ENCODE measurements around the gene DMKN.
"Not testable (repeated sequence)": the region's sequence is repeated elsewhere in the genome, so short reads cannot be mapped to it uniquely, and the experiment has no call there.

The DMKN gene

GRCh38 chr19:35486268-35486708, 27.2 kb downstream of the DMKN start:
- peaks cover 5% of the 10 kb centered on the region for H3K27me3 ChIP-seq (ENCODE audit: control insufficient read depth, insufficient read depth, low read length)
- no peaks in the 10 kb centered on the region for H3K9me3 ChIP-seq (ENCODE audit: control insufficient read depth, low read depth, low read length)
- H3K9ac ChIP-seq (ENCODE audit: low read length): no peak overlapping the region
- no peak overlapping the region for H3K27ac ChIP-seq (ENCODE audit: low read length)
- no peaks in the 10 kb centered on the region for H3K36me3 ChIP-seq (ENCODE audit: control insufficient read depth, low read depth, low read length)
- no peaks in the 10 kb centered on the region for H3K4me1 ChIP-seq (ENCODE audit: control insufficient read depth, low read depth, low read length)
- H3K4me3 ChIP-seq (ENCODE audit: low read length): no peak overlapping the region

GRCh38 chr19:35484252-35485036, 29.0 kb downstream of the DMKN start:
- Histone ChIP-seq H3K4me1 (ENCODE audit: control insufficient read depth, low read depth, low read length) (no peaks in the 10 kb centered on the region), H3K36me3 (ENCODE audit: control insufficient read depth, low read depth, low read length) (no peaks in the 10 kb centered on the region), H3K9ac (ENCODE audit: low read length) (no peak overlapping the region), H3K9me3 (ENCODE audit: control insufficient read depth, low read depth, low read length) (no peaks in the 10 kb centered on the region), H3K4me3 (ENCODE audit: low read length) (no peak overlapping the region), H3K27ac (ENCODE audit: low read length) (no peak overlapping the region), H3K27me3 (ENCODE audit: control insufficient read depth, insufficient read depth, low read length) (peaks cover 5% of the 10 kb centered on the region)

GRCh38 chr19:35483089-35483488, 30.4 kb downstream of the DMKN start:
- Histone ChIP-seq H3K27ac (ENCODE audit: low read length) (no peak overlapping the region), H3K9me3 (ENCODE audit: control insufficient read depth, low read depth, low read length) (no peaks in the 10 kb centered on the region), H3K4me1 (ENCODE audit: control insufficient read depth, low read depth, low read length) (no peaks in the 10 kb centered on the region), H3K4me3 (ENCODE audit: low read length) (no peak overlapping the region), H3K36me3 (ENCODE audit: control insufficient read depth, low read depth, low read length) (no peaks in the 10 kb centered on the region), H3K9ac (ENCODE audit: low read length) (no peak overlapping the region), H3K27me3 (ENCODE audit: control insufficient read depth, insufficient read depth, low read length) (peaks cover 5% of the 10 kb centered on the region)

GRCh38 chr19:35478794-35479677, 34.4 kb downstream of the DMKN start:
- H3K4me1 ChIP-seq (ENCODE audit: control insufficient read depth, low read depth, low read length): no peaks in the 10 kb centered on the region
- no peak overlapping the region for H3K27ac ChIP-seq (ENCODE audit: low read length)
- no peaks in the 10 kb centered on the region for H3K27me3 ChIP-seq (ENCODE audit: control insufficient read depth, insufficient read depth, low read length)
- H3K4me3 ChIP-seq (ENCODE audit: low read length): no peak overlapping the region
- no peaks in the 10 kb centered on the region for H3K9me3 ChIP-seq (ENCODE audit: control insufficient read depth, low read depth, low read length)
- H3K36me3 ChIP-seq (ENCODE audit: control insufficient read depth, low read depth, low read length): no peaks in the 10 kb centered on the region
- no peak overlapping the region for H3K9ac ChIP-seq (ENCODE audit: low read length)

- no peak overlapping the region for H3K9ac ChIP-seq (ENCODE audit: low read length)
- H3K4me1 ChIP-seq (ENCODE audit: control insufficient read depth, low read depth, low read length): peaks cover 3% of the 10 kb centered on the region
- no peaks in the 10 kb centered on the region for H3K36me3 ChIP-seq (ENCODE audit: control insufficient read depth, low read depth, low read length)
- no peak overlapping the region for H3K27ac ChIP-seq (ENCODE audit: low read length)
- H3K4me3 ChIP-seq (ENCODE audit: low read length): no peak overlapping the region
- H3K9me3 ChIP-seq (ENCODE audit: control insufficient read depth, low read depth, low read length): no peaks in the 10 kb centered on the region
- H3K27me3 ChIP-seq (ENCODE audit: control insufficient read depth, insufficient read depth, low read length): no peaks in the 10 kb centered on the region
These were observed 37.3 kb downstream of the DMKN start for GRCh38 chr19:35476149-35476548.

- H3K36me3 ChIP-seq (ENCODE audit: control insufficient read depth, low read depth, low read length); H3K4me1 ChIP-seq (ENCODE audit: control insufficient read depth, low read depth, low read length); H3K27ac ChIP-seq (ENCODE audit: low read length); H3K9ac ChIP-seq (ENCODE audit: low read length); H3K9me3 ChIP-seq (ENCODE audit: control insufficient read depth, low read depth, low read length); H3K4me3 ChIP-seq (ENCODE audit: low read length); H3K27me3 ChIP-seq (ENCODE audit: control insufficient read depth, insufficient read depth, low read length): not testable (repeated sequence)
These were observed 38.9 kb downstream of the DMKN start for GRCh38 chr19:35474594-35474993.

- Histone ChIP-seq H3K9me3 (ENCODE audit: control insufficient read depth, low read depth, low read length) (no peaks in the 10 kb centered on the region), H3K27me3 (ENCODE audit: control insufficient read depth, insufficient read depth, low read length) (no peaks in the 10 kb centered on the region), H3K9ac (ENCODE audit: low read length) (no peak overlapping the region), H3K36me3 (ENCODE audit: control insufficient read depth, low read depth, low read length) (no peaks in the 10 kb centered on the region), H3K4me1 (ENCODE audit: control insufficient read depth, low read depth, low read length) (peaks cover 3% of the 10 kb centered on the region), H3K27ac (ENCODE audit: low read length) (no peak overlapping the region), H3K4me3 (ENCODE audit: low read length) (no peak overlapping the region)
These were observed 39.3 kb downstream of the DMKN start for GRCh38 chr19:35474104-35474503.

- Histone ChIP-seq H3K9ac (ENCODE audit: low read length) (no peak overlapping the region), H3K4me3 (ENCODE audit: low read length) (no peak overlapping the region), H3K4me1 (ENCODE audit: control insufficient read depth, low read depth, low read length) (peaks cover 3% of the 10 kb centered on the region), H3K27me3 (ENCODE audit: control insufficient read depth, insufficient read depth, low read length) (no peaks in the 10 kb centered on the region), H3K27ac (ENCODE audit: low read length) (no peak overlapping the region), H3K36me3 (ENCODE audit: control insufficient read depth, low read depth, low read length) (no peaks in the 10 kb centered on the region), H3K9me3 (ENCODE audit: control insufficient read depth, low read depth, low read length) (no peaks in the 10 kb centered on the region)
These were observed 41.5 kb downstream of the DMKN start for GRCh38 chr19:35471946-35472345.

GRCh38 chr19:35471075-35471474, 42.4 kb downstream of the DMKN start:
- H3K4me1 ChIP-seq (ENCODE audit: control insufficient read depth, low read depth, low read length); H3K27ac ChIP-seq (ENCODE audit: low read length); H3K36me3 ChIP-seq (ENCODE audit: control insufficient read depth, low read depth, low read length); H3K9me3 ChIP-seq (ENCODE audit: control insufficient read depth, low read depth, low read length); H3K27me3 ChIP-seq (ENCODE audit: control insufficient read depth, insufficient read depth, low read length); H3K4me3 ChIP-seq (ENCODE audit: low read length); H3K9ac ChIP-seq (ENCODE audit: low read length): not testable (repeated sequence)

GRCh38 chr19:35470128-35470527, 43.3 kb downstream of the DMKN start:
- H3K4me3 ChIP-seq (ENCODE audit: low read length): no peak overlapping the region
- no peak overlapping the region for H3K27ac ChIP-seq (ENCODE audit: low read length)
- no peak overlapping the region for H3K9ac ChIP-seq (ENCODE audit: low read length)
- H3K36me3 ChIP-seq (ENCODE audit: control insufficient read depth, low read depth, low read length): no peaks in the 10 kb centered on the region
- H3K27me3 ChIP-seq (ENCODE audit: control insufficient read depth, insufficient read depth, low read length): no peaks in the 10 kb centered on the region
- no peaks in the 10 kb centered on the region for H3K9me3 ChIP-seq (ENCODE audit: control insufficient read depth, low read depth, low read length)
- peaks cover 3% of the 10 kb centered on the region for H3K4me1 ChIP-seq (ENCODE audit: control insufficient read depth, low read depth, low read length)

GRCh38 chr19:35468637-35469036, 44.8 kb downstream of the DMKN start:
- Histone ChIP-seq H3K4me1 (ENCODE audit: control insufficient read depth, low read depth, low read length) (peaks cover 3% of the 10 kb centered on the region), H3K9ac (ENCODE audit: low read length) (no peak overlapping the region), H3K4me3 (ENCODE audit: low read length) (no peak overlapping the region), H3K27me3 (ENCODE audit: control insufficient read depth, insufficient read depth, low read length) (no peaks in the 10 kb centered on the region), H3K27ac (ENCODE audit: low read length) (no peak overlapping the region), H3K9me3 (ENCODE audit: control insufficient read depth, low read depth, low read length) (no peaks in the 10 kb centered on the region), H3K36me3 (ENCODE audit: control insufficient read depth, low read depth, low read length) (no peaks in the 10 kb centered on the region)
